Measurements from ENCODE around the gene PDILT.

GRCh38 chr16:20410121-20410723 is 5.7 kb upstream of the PDILT start:
- TF ChIP-seq CTCF (IDR thresholded peaks at IDR 0.05; ENCODE audit: insufficient read depth, low read length): no peak
- TF ChIP-seq POLR2AphosphoS5 (IDR thresholded peaks at IDR 0.05; ENCODE audit: low read depth): no peak
- TF ChIP-seq REST (IDR thresholded peaks at IDR 0.05; ENCODE audit: insufficient replicate concordance, low read depth): no peak
- TF ChIP-seq GABPA (IDR thresholded peaks at IDR 0.05; ENCODE audit: low read depth): no peak
- no peak for TF ChIP-seq SPI1 (IDR thresholded peaks at IDR 0.05; ENCODE audit: borderline replicate concordance, low read depth)

All from HL-60 (cell line).